ENCODE results near the gene TNFRSF4.
"Not testable (repeated sequence)": the region's sequence is repeated elsewhere in the genome, so short reads cannot be mapped to it uniquely, and the experiment has no call there.

The TNFRSF4 gene

GRCh38 chr1:1213345-1214265 is at the start of gene TNFRSF4:
TSS of gene TNFRSF4 (minus strand) at chr1:1214153. CDS start at chr1:1214127, 26 bp downstream.
- DNase-seq, result peak in 1 of 2 donors; percentile 62

- DNase-seq, result no peak
Observed at GRCh38 chr1:1262758-1263157, 48.8 kb upstream of the TNFRSF4 start.

- DNase-seq, result no peak
Observed at GRCh38 chr1:1262071-1262470, 48.1 kb upstream of the TNFRSF4 start.

GRCh38 chr1:1260843-1261560 is 47.0 kb upstream of the TNFRSF4 start:
- DNase-seq, result no peak

- no peak for DNase-seq
Observed at GRCh38 chr1:1259951-1260600, 46.1 kb upstream of the TNFRSF4 start.

- DNase-seq, result no peak
Observed at GRCh38 chr1:1259540-1259939, 45.6 kb upstream of the TNFRSF4 start.

GRCh38 chr1:1259119-1259488 is 45.2 kb upstream of the TNFRSF4 start:
- no peak for DNase-seq

- no peak for DNase-seq
Observed at GRCh38 chr1:1256956-1257871, 43.3 kb upstream of the TNFRSF4 start.

- DNase-seq, result no peak
Observed at GRCh38 chr1:1255611-1256010, 41.7 kb upstream of the TNFRSF4 start.

- no peak for DNase-seq
Observed at GRCh38 chr1:1255078-1255477, 41.1 kb upstream of the TNFRSF4 start.

- no peak for DNase-seq
Observed at GRCh38 chr1:1254667-1254998, 40.7 kb upstream of the TNFRSF4 start.

- no peak for DNase-seq
Observed at GRCh38 chr1:1253972-1254666, 40.2 kb upstream of the TNFRSF4 start.

- no peak for DNase-seq
Observed at GRCh38 chr1:1253314-1253713, 39.4 kb upstream of the TNFRSF4 start.

- DNase-seq, result peak in 1 of 2 donors; percentile 70
Observed at GRCh38 chr1:1250786-1251284, 36.9 kb upstream of the TNFRSF4 start.

GRCh38 chr1:1248009-1248913 is 34.3 kb upstream of the TNFRSF4 start:
- not testable (repeated sequence) for DNase-seq

- DNase-seq, result no peak
Observed at GRCh38 chr1:1247341-1247913, 33.5 kb upstream of the TNFRSF4 start.

GRCh38 chr1:1246577-1247340 is 32.8 kb upstream of the TNFRSF4 start, which contains the start of gene C1QTNF12:
TSS of gene C1QTNF12 (minus strand) at chr1:1246722. CDS start at chr1:1246690, 32 bp downstream.
- DNase-seq, result no peak

GRCh38 chr1:1245817-1246576 is 32.0 kb upstream of the TNFRSF4 start:
- no peak for DNase-seq

All from CD4-positive, alpha-beta T cell treated with Interferon alpha-2 for 1 hour (primary cell).